HG03108 (cell line): Measurements from ENCODE around the gene LTO1.

Experiments used
- ATAC-seq: cut with Tn5 transposase; IDR thresholded peaks from one replicate; pipeline ENCODE4 v1.9.1; 2021; ENCODE audit warnings: moderate library complexity; ENCODE audit not compliant: unreplicated experiment

Gene LTO1

GRCh38 chr11:69658626-69659450, 16.3 kb downstream of the LTO1 start:
- ATAC-seq: no peak

- no peak for ATAC-seq
Observed at GRCh38 chr11:69657911-69658625, 17.1 kb downstream of the LTO1 start.

GRCh38 chr11:69657456-69657910, 17.7 kb downstream of the LTO1 start:
- ATAC-seq: no peak

- no peak for ATAC-seq
Observed at GRCh38 chr11:69656536-69657455, 18.4 kb downstream of the LTO1 start.

- ATAC-seq: no peak
Observed at GRCh38 chr11:69655479-69656428, 19.4 kb downstream of the LTO1 start.

GRCh38 chr11:69654660-69655478, 20.3 kb downstream of the LTO1 start:
- no peak for ATAC-seq

- ATAC-seq: no peak
Observed at GRCh38 chr11:69654001-69654659, 21.0 kb downstream of the LTO1 start.

GRCh38 chr11:69653406-69653960, 21.7 kb downstream of the LTO1 start:
- ATAC-seq: no peak

GRCh38 chr11:69652999-69653398, 22.2 kb downstream of the LTO1 start:
- no peak for ATAC-seq

GRCh38 chr11:69651834-69652620, 23.1 kb downstream of the LTO1 start:
- no peak for ATAC-seq

GRCh38 chr11:69650832-69651344, 24.3 kb downstream of the LTO1 start:
- ATAC-seq: no peak

- no peak for ATAC-seq
Observed at GRCh38 chr11:69650081-69650831, 24.9 kb downstream of the LTO1 start.

- no peak for ATAC-seq
Observed at GRCh38 chr11:69649576-69649900, 25.6 kb downstream of the LTO1 start.

GRCh38 chr11:69648679-69649575, 26.2 kb downstream of the LTO1 start:
- ATAC-seq: no peak

GRCh38 chr11:69647761-69648497, 27.2 kb downstream of the LTO1 start:
- no peak for ATAC-seq
